PC-9 (cell line): ENCODE data around the gene F9. TPM values are rescaled to one million over a fixed set of nuclear protein-coding genes. Genes with fewer than 3 reads are reported as not detected.
"Not testable (repeated sequence)": the region's sequence is repeated elsewhere in the genome, so short reads cannot be mapped to it uniquely, and the experiment has no call there.

Experiments used
- BruUV-seq: library from RNA; stranded (reverse); fragments of 400-500 nt; replicated peaks from 2 replicates; lab custom pipeline; 2021; lab: Mats Ljungman, UMichigan
- CTCF ChIA-PET: fragments of 300-600 bp; sonication (Branson Sonifier 250); formaldehyde crosslinking; loops from one replicate; lab custom pipeline; 2022; ENCODE audit warnings: antibody characterized with exemption; lab: Charles Lee
- POLR2A ChIA-PET: fragments of 300-600 bp; sonication (Branson Sonifier 250); formaldehyde crosslinking; loops from one replicate; lab custom pipeline; 2022; ENCODE audit warnings: antibody characterized with exemption; ENCODE audit not compliant: unreplicated experiment; lab: Charles Lee
- DNase-seq, 2 experiments: peaks; one replicate each; pipeline versions ENCODE4 v3.0.0 to v3.0.0-alpha.2; 2015 to 2022; ENCODE audit warnings: mixed read lengths in 1 of 2
- H2AFZ ChIP-seq: fragments of 200-600 bp; sonication (generic); 2 replicates; pipeline ENCODE4 v1.8.1; 2017; ENCODE audit warnings: antibody characterized with exemption
- H3F3A ChIP-seq: fragments of 200-600 bp; sonication (generic); 2 replicates; pipeline ENCODE4 v1.8.1; 2017; ENCODE audit warnings: antibody characterized with exemption, mild to moderate bottlenecking, low read depth; ENCODE audit not compliant: insufficient read depth
- H3K27ac ChIP-seq: fragments of 200-600 bp; sonication (generic); 2 replicates; pipeline ENCODE4 v1.6.1; 2016; ENCODE audit warnings: mixed run types
- H3K27me3 ChIP-seq: fragments of 200-600 bp; sonication (generic); 2 replicates; pipeline ENCODE4 v1.6.1; 2016; ENCODE audit warnings: low read depth, mixed run types; ENCODE audit not compliant: insufficient read depth
- H3K36me3 ChIP-seq: fragments of 200-600 bp; sonication (generic); 2 replicates; pipeline ENCODE4 v1.6.1; 2016; ENCODE audit warnings: low read depth, mixed run types
- H3K4me1 ChIP-seq: fragments of 200-600 bp; sonication (generic); replicated peaks from 2 replicates; pipeline ENCODE4 v1.6.1; 2016; ENCODE audit warnings: mixed run types; ENCODE audit not compliant: insufficient read depth
- H3K4me2 ChIP-seq: fragments of 200-600 bp; sonication (generic); 2 replicates; pipeline ENCODE4 v1.6.1; 2017; ENCODE audit warnings: mixed run types
- H3K4me3 ChIP-seq: fragments of 200-600 bp; sonication (generic); 2 replicates; pipeline ENCODE4 v1.6.1; 2016; ENCODE audit warnings: mixed run types
- H3K79me2 ChIP-seq: fragments of 200-600 bp; sonication (generic); 2 replicates; pipeline ENCODE4 v1.6.1; 2017; ENCODE audit warnings: low read depth, mixed run types
- H3K9me2 ChIP-seq: fragments of 200-600 bp; sonication (generic); 2 replicates; pipeline ENCODE4 v1.8.1; 2017; ENCODE audit warnings: mild to moderate bottlenecking; ENCODE audit not compliant: insufficient read depth
- H3K9me3 ChIP-seq: fragments of 200-600 bp; sonication (generic); 2 replicates; pipeline ENCODE4 v1.8.1; 2016; ENCODE audit warnings: low read depth; ENCODE audit not compliant: insufficient read depth
- H4K20me1 ChIP-seq: fragments of 200-600 bp; sonication (generic); 2 replicates; pipeline ENCODE4 v1.8.1; 2017; ENCODE audit not compliant: insufficient read depth
- CTCF ChIP-seq: fragments of 200-600 bp; sonication (generic); conservative IDR thresholded peaks from 2 replicates; pipeline ENCODE4 v1.6.1; 2017; ENCODE audit warnings: mixed run types, antibody characterized with exemption, mild to moderate bottlenecking, moderate library complexity
- EZH2 ChIP-seq: fragments of 200-600 bp; sonication (generic); IDR thresholded peaks from 2 replicates; pipeline ENCODE4 v1.8.0; 2017; ENCODE audit warnings: antibody characterized with exemption, low read depth
- intact Hi-C: fragments of 100-400 bp; cut with micrococcal nuclease; formaldehyde crosslinking; loops from one replicate; pipeline ENCODE4 v1.10.0; 2022; ENCODE audit not compliant: unreplicated experiment
- total RNA-seq: library from RNA; stranded (reverse); gene quantifications from 2 replicates; pipeline ENCODE4 v1.2.3, GENCODE V29; 2021

Gene F9
- total RNA-seq, 1 experiment from 2014 or later: not detected

- CTCF ChIA-PET: no interaction called here
- Histone ChIP-seq H3K9me2 (no peaks in the 10 kb centered on the region), H4K20me1 (no peaks in the 10 kb centered on the region), H3K4me3 (no peak overlapping the region), H3F3A (no peaks in the 10 kb centered on the region), H3K79me2 (no peaks in the 10 kb centered on the region), H3K27ac (no peak overlapping the region), H3K27me3 (no peaks in the 10 kb centered on the region), H2AFZ (no peak overlapping the region), H3K36me3 (no peaks in the 10 kb centered on the region), H3K9me3 (no peaks in the 10 kb centered on the region), H3K4me1 (no peaks in the 10 kb centered on the region), H3K4me2 (no peak overlapping the region)
- BruUV-seq: no TSS peak
- TF ChIP-seq EZH2 (no peak), CTCF (no peak)
- POLR2A ChIA-PET: no interaction called here
- intact Hi-C loops: no loop called here
- no peak for DNase-seq
These were observed 12.1 kb upstream of the F9 start for GRCh38 chrX:139518475-139518874.

GRCh38 chrX:139528829-139529228, 1.7 kb upstream of the F9 start:
- H3K27me3 ChIP-seq, POLR2A ChIA-PET: not testable (repeated sequence)

GRCh38 chrX:139532834-139533233, 2.3 kb downstream of the F9 start:
- Histone ChIP-seq H3K9me2 (no peaks in the 10 kb centered on the region), H3F3A (no peaks in the 10 kb centered on the region), H3K27ac (no peak overlapping the region), H4K20me1 (no peaks in the 10 kb centered on the region), H2AFZ (no peak overlapping the region), H3K4me3 (no peak overlapping the region), H3K79me2 (no peaks in the 10 kb centered on the region), H3K4me1 (no peaks in the 10 kb centered on the region), H3K4me2 (no peak overlapping the region), H3K36me3 (no peaks in the 10 kb centered on the region), H3K27me3 (no peaks in the 10 kb centered on the region), H3K9me3 (no peaks in the 10 kb centered on the region)
- TF ChIP-seq EZH2: no peak
- TF ChIP-seq CTCF: no peak
- POLR2A ChIA-PET: no interaction called here
- CTCF ChIA-PET: no interaction called here
- no peak for DNase-seq
- intact Hi-C loops: no loop called here
- no TSS peak for BruUV-seq

More at GRCh38 chrX:139528829-139529228, 1.7 kb upstream of the F9 start:
- H3F3A ChIP-seq, H3K27ac ChIP-seq, H3K9me2 ChIP-seq, H3K36me3 ChIP-seq, H3K4me3 ChIP-seq, H4K20me1 ChIP-seq, intact Hi-C loops, CTCF ChIA-PET, DNase-seq, H3K4me1 ChIP-seq, H2AFZ ChIP-seq, H3K9me3 ChIP-seq, BruUV-seq, H3K4me2 ChIP-seq, H3K79me2 ChIP-seq: not testable (repeated sequence)

GRCh38 chrX:139533444-139533843, 2.9 kb downstream of the F9 start:
- H3K27ac ChIP-seq: no peak overlapping the region
- H3K4me1 ChIP-seq: no peaks in the 10 kb centered on the region
- H4K20me1 ChIP-seq: no peaks in the 10 kb centered on the region
- TF ChIP-seq EZH2 (no peak), CTCF (no peak)
- H3K4me3 ChIP-seq: no peak overlapping the region
- ChIA-PET CTCF (interaction anchor here (0.5 kb wide), 1 partner anchor 514 kb away, joined by 4 read pairs; no protein-coding TSS in a partner anchor), POLR2A (no interaction called here)
- H3K36me3 ChIP-seq: no peaks in the 10 kb centered on the region
- intact Hi-C loops: no loop called here
- no peaks in the 10 kb centered on the region for H3K9me2 ChIP-seq
- H2AFZ ChIP-seq: no peak overlapping the region
- H3K4me2 ChIP-seq: no peak overlapping the region
- H3K27me3 ChIP-seq: no peaks in the 10 kb centered on the region
- H3F3A ChIP-seq: no peaks in the 10 kb centered on the region
- H3K79me2 ChIP-seq: no peaks in the 10 kb centered on the region
- no peaks in the 10 kb centered on the region for H3K9me3 ChIP-seq
- no peak for DNase-seq
- no TSS peak for BruUV-seq
